ENCODE results near the gene CHAD. TPM values are rescaled to one million over a fixed set of nuclear protein-coding genes. Genes with fewer than 3 reads are reported as not detected.

Gene CHAD
- total RNA-seq, 2 donors from 2014 or later = not detected

- Histone ChIP-seq H3K36me3 (no peaks in the 10 kb centered on the region), H3K4me3 (no peak overlapping the region), H3K9me3 (no peaks in the 10 kb centered on the region), H3K4me1 (ENCODE audit: control insufficient read depth in 1 of 2, low read depth in 2 of 2) (peaks cover 0 to 7% of the 10 kb centered on the region in 2 donors), H3K27ac (no peak overlapping the region), H3K27me3 (replicated peaks; ENCODE audit: insufficient read depth) (no peaks in the 10 kb centered on the region)
- no peak for DNase-seq (ENCODE audit: low spot score)
- no peak for TF ChIP-seq CTCF (IDR thresholded peaks at IDR 0.05)
- no peak for ATAC-seq (ENCODE audit: insufficient number of reproducible peaks, low FRiP score, low read depth)
Observed at GRCh38 chr17:50439008-50439407, 29.7 kb downstream of the CHAD start.

DNA sequence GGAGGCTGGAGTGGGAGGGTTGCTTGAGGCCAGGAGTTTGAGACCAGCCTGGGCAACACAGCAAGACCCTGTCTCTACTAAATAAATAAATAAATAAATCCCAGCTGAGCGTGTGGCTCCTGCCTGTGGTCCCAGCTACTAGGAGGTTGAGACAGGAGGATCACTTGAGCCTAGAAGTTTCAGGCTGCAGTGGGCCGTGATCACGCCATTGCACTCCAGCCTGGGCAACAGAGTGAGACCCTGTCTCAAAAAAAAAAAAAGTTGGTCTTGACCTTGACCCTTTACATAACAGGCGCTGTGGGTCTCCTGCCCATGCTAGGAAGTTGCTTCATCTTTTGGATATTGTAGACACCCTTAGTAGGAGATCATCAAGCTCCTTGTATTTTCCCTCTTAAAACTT lies 31.3 kb downstream of the CHAD start:
- DNase-seq (ENCODE audit: low spot score) (no peak), ATAC-seq (ENCODE audit: insufficient number of reproducible peaks, low FRiP score, low read depth) (no peak)
- Histone ChIP-seq H3K4me3 (no peak overlapping the region), H3K27ac (no peak overlapping the region), H3K4me1 (ENCODE audit: control insufficient read depth in 1 of 2, low read depth in 2 of 2) (no peaks in the 10 kb centered on the region), H3K27me3 (replicated peaks; ENCODE audit: insufficient read depth) (no peaks in the 10 kb centered on the region), H3K9me3 (no peaks in the 10 kb centered on the region), H3K36me3 (no peaks in the 10 kb centered on the region)
- TF ChIP-seq CTCF (IDR thresholded peaks at IDR 0.05) = no peak

- DNase-seq (ENCODE audit: low spot score) = no peak
- Histone ChIP-seq H3K4me1 (ENCODE audit: control insufficient read depth in 1 of 2, low read depth in 2 of 2) (peaks cover 4 to 9% of the 10 kb centered on the region in 2 donors), H3K4me3 (no peak overlapping the region), H3K9me3 (no peaks in the 10 kb centered on the region), H3K36me3 (no peaks in the 10 kb centered on the region), H3K27ac (no peak overlapping the region), H3K27me3 (replicated peaks; ENCODE audit: insufficient read depth) (no peaks in the 10 kb centered on the region)
- ATAC-seq (ENCODE audit: insufficient number of reproducible peaks, low FRiP score, low read depth) = no peak
- TF ChIP-seq CTCF (IDR thresholded peaks at IDR 0.05) = no peak
Observed at GRCh38 chr17:50432125-50432762, 36.4 kb downstream of the CHAD start.

GRCh38 chr17:50430821-50431618 lies 37.7 kb downstream of the CHAD start:
- no peak overlapping the region for H3K4me3 ChIP-seq
- peaks cover 8 to 18% of the 10 kb centered on the region in 2 donors for H3K4me1 ChIP-seq (ENCODE audit: control insufficient read depth in 1 of 2, low read depth in 2 of 2)
- DNase-seq (ENCODE audit: low spot score) = no peak
- H3K27me3 ChIP-seq (replicated peaks; ENCODE audit: insufficient read depth) = no peaks in the 10 kb centered on the region
- no peak for TF ChIP-seq CTCF (IDR thresholded peaks at IDR 0.05)
- no peak for ATAC-seq (ENCODE audit: insufficient number of reproducible peaks, low FRiP score, low read depth)
- H3K36me3 ChIP-seq = no peaks in the 10 kb centered on the region
- no peaks in the 10 kb centered on the region for H3K9me3 ChIP-seq
- H3K27ac ChIP-seq = no peak overlapping the region

DNA sequence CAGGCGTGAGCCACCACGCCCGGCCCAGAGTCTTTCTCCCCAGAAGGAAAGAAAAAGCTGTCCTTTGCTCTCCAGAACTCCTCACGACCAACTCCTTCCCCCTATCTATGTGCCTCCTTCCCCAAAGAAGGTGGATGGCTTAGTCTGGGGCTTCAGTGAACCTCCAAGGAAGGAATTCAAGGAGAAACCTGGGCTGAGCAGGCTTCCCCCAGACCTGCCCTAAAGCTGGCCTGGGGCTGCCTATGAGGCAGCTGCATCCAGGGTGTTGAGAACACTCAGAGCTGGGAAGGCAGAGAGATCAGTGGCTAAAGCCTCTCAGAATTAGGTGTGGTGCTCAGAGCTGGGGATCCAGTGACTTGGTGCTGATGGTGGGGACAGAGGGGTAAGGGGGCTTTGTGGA lies 38.9 kb downstream of the CHAD start:
- no peak for TF ChIP-seq CTCF (IDR thresholded peaks at IDR 0.05)
- Histone ChIP-seq H3K9me3 (no peaks in the 10 kb centered on the region), H3K27ac (no peak overlapping the region), H3K36me3 (no peaks in the 10 kb centered on the region), H3K4me1 (ENCODE audit: control insufficient read depth in 1 of 2, low read depth in 2 of 2) (peaks cover 8 to 27% of the 10 kb centered on the region in 2 donors), H3K27me3 (replicated peaks; ENCODE audit: insufficient read depth) (no peaks in the 10 kb centered on the region), H3K4me3 (no peak overlapping the region)
- no peak for DNase-seq (ENCODE audit: low spot score)
- ATAC-seq (ENCODE audit: insufficient number of reproducible peaks, low FRiP score, low read depth) = no peak

Measured in thoracic aorta (tissue), 2 donors.